Activated CD4-positive, alpha-beta T cell treated with anti-CD3 and anti-CD28 coated beads, Interleukin-2, Interleukin-6, amounts not matched to agents 100 ng/mL and 50 ng/mL, durations not matched to agents 16 hours and 8 hours (primary cell): Measurements from ENCODE around the gene UBQLN4.
A peak's percentile ranks its signal among the peaks of the same experiment; 100 is the strongest.
"Not testable (repeated sequence)": the region's sequence is repeated elsewhere in the genome, so short reads cannot be mapped to it uniquely, and the experiment has no call there.

Experiments used
- DNase-seq: peaks from one replicate; pipeline ENCODE4 v3.0.0-alpha.2; 2020

UBQLN4 gene

DNA sequence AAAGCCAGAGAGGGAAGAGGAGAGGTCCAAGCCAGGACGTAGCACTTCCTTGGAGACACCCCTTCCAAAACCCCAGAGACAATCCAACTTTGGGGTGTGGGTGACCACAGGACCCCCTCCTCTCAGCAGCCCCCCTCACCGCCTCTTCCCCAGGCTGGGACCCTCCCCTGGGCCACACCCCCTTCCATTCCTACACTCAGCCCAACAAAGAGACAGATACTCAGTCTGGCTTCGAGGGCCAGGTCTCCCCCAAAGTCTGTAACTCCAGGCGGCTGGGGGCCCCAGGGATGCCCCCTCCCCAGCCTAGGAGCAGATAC lies 27.2 kb upstream of the UBQLN4 start:
- no peak for DNase-seq

GRCh38 chr1:156080241-156080862 lies 26.8 kb upstream of the UBQLN4 start:
- DNase-seq = no peak

DNA sequence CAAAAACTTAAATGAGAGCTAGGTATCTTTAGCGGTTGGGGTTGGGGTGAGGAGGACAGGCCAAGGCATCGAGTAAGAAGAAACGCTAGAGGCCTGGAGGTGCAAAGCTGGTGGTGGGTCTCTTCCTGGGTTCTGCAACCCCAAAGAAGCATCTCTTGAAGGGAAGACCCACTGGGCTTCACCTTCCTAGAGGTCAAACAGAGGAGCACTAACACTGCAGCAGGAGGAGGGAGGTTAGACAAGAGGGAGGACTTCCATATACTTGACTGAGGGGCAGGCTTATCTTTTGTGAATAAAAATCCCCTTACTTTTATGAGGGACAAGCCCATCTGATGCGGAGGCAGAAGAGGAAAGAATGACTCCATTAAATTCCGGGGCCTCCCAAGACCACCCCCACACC lies 26.2 kb upstream of the UBQLN4 start:
- no peak for DNase-seq

DNA sequence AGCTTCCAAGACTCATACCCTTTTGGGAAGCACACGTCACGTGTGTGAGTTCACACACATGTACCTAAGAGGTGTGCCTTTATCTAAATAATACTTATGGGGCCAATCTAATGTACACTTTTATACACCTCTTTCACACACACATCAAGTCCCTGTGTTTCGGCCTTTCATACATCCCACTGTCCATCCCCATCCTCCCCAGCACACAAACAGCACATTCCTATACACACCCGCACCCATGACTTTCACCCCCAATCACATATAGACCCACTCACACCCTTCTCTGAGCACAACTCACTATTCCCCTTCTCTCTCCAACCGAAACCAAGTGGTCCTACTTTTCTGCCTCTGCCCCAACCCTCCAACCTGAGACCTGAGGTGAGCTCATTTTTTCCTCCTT lies 25.1 kb upstream of the UBQLN4 start:
- no peak for DNase-seq

- no peak for DNase-seq
Measured at GRCh38 chr1:156077430-156077760, 23.8 kb upstream of the UBQLN4 start.

DNA sequence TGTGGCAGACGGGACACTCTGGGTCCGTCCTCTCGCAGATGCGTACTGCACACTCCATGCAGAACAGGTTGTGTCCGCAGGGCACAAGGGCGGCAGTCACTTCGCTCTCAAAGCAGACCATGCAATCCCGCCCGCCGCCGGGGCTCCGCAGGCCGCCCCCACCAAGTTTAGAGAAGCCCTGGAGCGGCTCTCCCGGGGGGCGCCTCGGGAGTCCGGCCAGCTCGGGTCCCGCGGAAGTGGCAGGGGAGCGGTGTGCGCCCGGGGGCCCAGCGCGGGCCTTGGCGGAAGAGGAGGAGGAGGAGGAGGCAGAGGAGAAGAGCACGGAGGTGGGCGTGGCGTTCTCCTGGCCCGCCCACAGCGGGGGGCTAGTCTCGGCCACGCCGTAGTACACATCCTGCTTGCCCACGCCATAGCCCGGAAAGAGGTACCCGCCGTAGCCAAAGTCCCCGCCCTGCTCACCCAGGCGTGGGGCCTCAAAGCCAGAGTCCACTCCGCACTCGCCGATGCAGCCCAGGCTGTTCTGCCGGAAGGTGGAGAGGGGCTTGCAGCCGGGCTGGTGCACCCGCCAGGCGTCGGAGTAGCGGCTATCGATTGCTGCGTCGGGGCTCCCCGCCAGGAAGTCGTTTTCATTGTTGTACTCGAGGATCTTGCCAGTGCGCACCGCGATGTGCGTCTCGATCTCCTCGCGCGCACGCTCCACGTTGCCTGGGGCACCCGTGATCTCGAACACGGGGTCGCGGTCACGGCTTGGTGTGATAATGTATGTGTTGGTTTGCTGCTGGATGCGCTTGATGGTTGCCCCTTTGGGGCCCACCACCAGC lies 23.2 kb upstream of the UBQLN4 start:
- DNase-seq = no peak

DNA sequence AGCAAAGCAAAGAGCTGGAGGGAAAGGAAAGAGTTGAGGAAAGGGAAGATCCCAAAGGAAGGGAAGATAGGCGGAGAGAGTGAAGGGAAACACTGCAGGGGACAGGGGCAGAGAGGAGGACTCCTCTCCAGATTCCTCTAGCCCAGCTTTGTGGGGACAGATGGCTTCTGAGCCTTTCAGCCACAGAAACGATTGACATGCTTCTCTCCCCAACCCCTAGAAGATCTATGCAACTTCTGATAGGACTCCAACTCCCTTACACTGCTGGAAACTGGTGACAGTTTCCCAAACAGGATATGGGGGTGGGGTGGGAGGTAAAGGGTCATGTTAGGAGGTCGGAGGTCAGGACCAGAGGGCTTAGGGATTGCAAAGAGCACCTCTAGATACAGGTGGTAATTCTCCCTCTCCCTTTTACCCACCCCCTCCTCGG lies 22.2 kb upstream of the UBQLN4 start:
- DNase-seq = no peak

GRCh38 chr1:156075162-156075561 lies 21.6 kb upstream of the UBQLN4 start:
- DNase-seq = no peak

- no peak for DNase-seq
Measured at GRCh38 chr1:156074661-156075060, 21.1 kb upstream of the UBQLN4 start.

DNA sequence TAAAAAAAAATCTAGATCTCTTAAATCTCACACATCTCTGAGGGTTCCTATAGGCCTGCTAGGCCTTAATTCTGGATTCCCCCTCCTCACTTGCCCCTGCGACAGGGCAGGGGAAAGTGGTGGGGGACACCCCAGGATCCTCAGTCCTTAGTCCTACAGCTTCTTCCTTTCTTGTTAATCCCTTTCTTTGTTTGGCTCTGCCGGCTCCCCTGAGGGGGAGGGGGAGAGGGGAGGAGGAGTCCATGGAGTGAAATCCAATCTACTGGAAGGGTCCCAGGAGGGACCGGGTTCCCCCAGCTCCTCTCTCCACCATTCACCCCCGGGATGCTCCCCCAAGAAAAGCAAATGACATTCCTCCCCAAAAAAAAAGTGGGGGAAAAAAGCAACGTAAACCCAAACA lies 20.1 kb upstream of the UBQLN4 start:
- no peak for DNase-seq

DNA sequence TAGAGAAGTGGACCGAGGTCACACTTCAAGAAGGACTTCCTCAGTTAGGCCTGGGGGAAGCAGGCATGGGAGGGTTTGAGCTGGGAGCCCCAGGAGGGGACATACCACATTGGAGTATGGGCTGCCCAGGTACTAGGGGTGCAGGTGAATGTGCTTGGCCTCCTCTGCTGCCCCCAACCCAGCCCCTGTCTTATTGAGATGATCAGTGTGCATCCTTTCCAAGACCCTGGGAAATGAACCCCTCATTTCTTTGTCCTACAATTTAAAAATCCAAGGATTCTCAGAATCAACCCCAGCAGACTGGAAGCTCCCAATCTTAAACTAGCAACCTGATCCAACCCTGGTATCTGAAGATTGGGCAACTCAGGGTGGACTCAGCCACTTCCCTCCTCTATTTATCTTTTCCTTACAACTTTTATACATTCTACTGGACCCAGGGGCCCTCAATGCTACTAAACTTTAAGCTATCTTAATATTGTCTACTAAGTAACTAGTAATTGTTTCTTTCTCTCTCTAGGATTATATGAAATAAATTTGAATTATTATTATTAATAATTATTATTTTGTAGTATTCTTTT lies 19.6 kb upstream of the UBQLN4 start:
- no peak for DNase-seq

DNA sequence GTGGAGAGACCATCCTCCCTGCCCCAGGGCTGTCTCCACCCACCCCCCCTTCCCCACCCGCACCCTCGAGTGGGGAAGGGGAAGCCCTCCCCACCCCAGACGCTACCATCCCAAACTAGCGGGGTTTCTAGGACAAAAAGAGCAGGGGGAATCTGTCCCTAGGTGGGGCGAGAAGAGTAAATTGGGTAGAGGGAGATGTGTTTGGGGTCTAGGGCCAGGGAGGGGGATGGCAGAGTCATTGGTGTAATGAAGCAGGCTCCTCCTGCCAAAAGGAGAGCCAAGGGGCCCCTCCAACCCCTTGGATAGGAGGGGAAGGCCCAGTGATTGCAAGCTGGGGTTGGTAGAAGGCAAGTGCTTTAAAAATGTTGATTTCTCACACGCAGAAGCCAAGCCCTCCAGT lies 18.7 kb upstream of the UBQLN4 start:
- no peak for DNase-seq

DNA sequence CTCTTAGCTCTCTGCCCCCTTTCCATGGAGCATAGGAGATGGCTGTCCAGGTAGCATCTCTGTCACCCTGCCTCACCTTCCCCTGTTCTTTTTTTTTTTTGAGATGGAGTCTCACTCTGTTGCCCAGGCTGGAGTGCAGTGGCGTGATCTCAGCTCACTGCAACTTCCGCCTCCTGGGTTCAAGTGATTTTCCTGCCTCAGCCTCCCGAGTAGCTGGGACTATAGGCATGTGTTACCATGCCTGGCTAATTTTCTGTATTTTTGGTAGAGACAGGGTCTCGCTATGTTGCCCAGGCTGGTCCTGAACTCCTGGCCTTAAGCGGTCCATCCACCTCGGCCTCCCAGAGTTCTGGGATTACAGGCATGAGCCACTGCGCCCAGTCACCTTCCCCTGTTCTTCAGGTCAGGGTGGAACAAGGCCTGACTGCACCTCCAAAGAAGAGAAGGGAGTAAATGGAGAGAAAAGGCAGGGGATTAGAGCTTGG lies 17.8 kb upstream of the UBQLN4 start:
- DNase-seq = not testable (repeated sequence)

GRCh38 chr1:156070548-156070947 lies 16.9 kb upstream of the UBQLN4 start:
- DNase-seq = no peak

DNA sequence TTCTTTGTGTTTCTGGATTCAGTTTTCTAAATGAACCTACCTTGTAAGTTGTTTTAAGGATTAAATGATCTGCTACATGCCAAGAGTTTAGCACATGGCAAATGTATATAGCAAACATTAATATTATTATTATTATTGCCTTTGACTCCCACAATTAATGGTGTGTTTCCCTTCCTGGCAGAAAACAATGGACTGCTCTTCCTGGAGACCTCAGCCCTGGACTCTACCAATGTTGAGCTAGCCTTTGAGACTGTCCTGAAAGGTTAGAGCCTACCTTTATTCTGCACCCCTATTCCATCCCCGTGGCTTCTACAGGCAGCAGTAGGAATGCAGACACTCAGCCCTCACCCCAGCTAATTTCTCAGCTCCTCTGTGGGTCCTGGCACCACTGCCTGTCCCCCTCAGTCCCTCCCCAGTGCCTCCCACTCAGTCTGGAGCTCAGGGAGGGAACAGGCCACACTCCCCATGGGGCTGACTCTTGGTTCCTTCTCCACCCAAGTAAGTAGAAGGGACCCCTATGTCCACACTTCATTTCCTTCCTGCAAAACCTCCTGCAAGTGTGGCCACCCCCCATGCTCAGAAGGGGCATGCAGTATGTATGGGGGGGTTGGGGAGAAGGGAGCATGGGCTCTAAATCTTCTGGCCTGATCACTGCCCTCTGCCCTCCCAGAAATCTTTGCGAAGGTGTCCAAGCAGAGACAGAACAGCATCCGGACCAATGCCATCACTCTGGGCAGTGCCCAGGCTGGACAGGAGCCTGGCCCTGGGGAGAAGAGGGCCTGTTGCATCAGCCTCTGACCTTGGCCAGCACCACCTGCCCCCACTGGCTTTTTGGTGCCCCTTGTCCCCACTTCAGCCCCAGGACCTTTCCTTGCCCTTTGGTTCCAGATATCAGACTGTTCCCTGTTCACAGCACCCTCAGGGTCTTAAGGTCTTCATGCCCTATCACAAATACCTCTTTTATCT lies 16.2 kb upstream of the UBQLN4 start:
- no peak for DNase-seq

DNA sequence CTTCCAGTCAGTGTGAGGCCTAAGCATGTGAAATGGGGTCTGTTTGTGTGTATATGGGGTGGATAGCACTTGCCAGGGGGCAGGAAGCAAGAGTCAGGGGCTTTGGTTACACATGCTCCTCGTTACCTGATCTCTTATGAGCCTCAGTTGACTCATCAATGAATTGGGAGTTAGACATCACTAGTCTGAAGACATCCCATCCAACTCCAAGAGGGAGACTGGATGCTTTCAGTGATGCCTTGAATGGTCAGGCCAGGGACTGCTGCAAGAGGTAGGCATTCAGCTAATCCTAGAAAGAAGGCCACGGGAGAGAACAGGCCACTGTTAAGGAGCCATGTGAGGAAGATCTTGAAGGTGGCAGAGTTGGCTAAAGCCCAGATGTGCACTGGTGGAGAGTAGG lies 13.7 kb upstream of the UBQLN4 start:
- DNase-seq = no peak

- no peak for DNase-seq
Measured at GRCh38 chr1:156065871-156066270, 12.3 kb upstream of the UBQLN4 start.

DNA sequence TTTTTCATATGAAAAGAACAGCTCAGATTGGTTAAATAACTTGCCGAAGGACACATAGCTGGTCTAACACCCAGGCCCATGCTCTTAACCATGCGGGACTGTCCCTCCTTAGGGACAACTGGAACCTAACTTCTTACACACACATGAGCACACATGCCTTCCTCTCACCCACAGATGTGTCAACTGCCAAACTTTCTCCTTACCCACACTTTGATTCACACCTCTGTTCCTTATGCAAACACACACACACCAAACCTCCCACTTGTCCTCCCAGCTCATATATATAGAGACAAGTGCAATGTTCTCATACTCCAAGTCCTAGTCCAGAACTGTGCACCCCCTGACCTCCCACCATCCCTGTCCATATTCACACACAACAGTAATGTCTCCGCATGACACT lies 11.6 kb upstream of the UBQLN4 start:
- DNase-seq = peak; percentile 22

DNA sequence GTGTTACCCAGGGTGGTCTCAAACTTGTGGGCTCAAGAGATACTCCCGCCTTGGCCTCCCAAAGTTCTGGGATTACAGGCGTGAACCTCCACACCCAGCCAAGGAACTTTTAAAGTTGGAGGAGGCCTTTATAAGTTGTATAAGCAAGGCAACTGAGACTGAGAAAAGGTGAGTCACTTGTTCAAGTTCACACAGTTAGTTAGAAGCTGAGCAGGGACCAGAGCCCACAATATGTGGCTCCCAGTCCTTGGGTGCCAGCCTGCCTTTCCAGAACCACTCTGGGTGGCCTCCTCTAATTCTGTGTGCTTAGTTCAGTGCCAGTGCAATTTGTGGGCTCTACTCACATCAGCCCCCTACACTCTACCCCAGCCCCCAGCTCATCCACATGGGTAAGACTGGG lies 11.0 kb upstream of the UBQLN4 start:
- peak; percentile 11 for DNase-seq

DNA sequence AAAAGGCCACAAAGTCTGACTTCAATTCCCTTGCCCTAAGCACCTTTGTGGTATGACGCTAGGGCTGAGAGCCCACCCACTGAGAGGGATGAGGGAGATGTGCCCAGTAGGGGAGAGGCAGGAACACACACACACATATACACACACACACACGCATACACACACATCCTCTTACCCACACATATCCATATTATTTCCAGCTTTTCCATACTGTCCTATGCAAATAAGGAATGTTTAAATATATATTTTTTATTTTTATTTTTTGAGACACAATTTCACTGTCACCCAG lies 10.3 kb upstream of the UBQLN4 start:
- no peak for DNase-seq

- no peak for DNase-seq
Measured at GRCh38 chr1:156062189-156062588, 8.6 kb upstream of the UBQLN4 start.

GRCh38 chr1:156060937-156061636 lies 7.5 kb upstream of the UBQLN4 start, which contains the start of gene RAB25:
RAB25 (plus strand) TSS chr1:156061160; CDS start chr1:156061401, 241 bp downstream.
- no peak for DNase-seq
